ENCODE data around the gene MST1. TPM values are rescaled to one million over a fixed set of nuclear protein-coding genes. Genes with fewer than 3 reads are reported as not detected.

MST1 gene
- total RNA-seq, 4 donors from 2014 or later = 2.3 to 12.2 (median 2.7) TPM

DNA sequence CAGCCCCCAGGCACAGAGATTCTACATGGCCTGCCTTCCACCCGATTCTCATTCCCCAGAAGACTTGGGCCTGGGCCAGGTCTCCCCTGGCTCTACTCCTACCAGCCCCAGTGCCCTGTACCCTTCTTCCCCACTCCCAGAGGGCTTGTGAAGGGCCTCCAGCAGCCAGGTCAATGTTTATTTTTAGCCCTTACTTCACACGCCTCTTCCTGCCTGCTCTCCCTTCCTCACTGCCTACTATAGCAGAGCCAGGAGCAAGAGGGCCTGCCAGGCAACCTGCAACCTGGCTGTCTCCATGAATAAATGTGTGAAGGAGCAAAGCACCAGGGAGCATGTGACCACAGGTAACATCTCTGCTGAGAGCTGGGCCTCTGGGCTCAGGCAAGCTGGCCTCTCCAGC is 41.5 kb downstream of the MST1 start:
- H3K9me3 ChIP-seq = no peaks in the 10 kb centered on the region
- intact Hi-C loops (cut with DNase I) = no loop called here

DNA sequence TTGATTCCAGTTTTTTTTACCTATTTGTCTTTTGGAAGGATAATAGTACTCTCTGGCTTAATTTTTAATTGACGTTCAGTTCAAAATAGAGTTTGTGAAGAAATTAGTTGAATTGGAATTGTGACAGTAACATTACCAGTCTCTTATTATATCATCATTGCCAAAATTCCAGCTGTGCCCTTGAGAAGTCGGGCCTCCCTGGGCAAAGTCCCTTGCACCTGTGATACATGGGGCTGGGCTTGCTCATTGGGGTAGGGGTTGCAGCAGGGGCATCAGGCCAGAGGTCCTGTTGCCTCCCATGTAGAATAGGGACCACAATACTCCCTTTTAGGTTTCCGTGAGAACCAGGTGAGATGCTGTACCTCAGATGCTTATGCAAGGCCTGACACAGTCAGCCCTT is 43.0 kb downstream of the MST1 start:
- no peak overlapping the region for H3K27ac ChIP-seq
- H3K36me3 ChIP-seq = no peaks in the 10 kb centered on the region
- intact Hi-C loops (cut with DNase I) = no loop called here
- no peaks in the 10 kb centered on the region for H3K4me1 ChIP-seq
- no peak overlapping the region for H3K4me3 ChIP-seq
- H3K27me3 ChIP-seq = no peaks in the 10 kb centered on the region
- no peaks in the 10 kb centered on the region for H3K9me3 ChIP-seq
- no peak for DNase-seq
- no peak for TF ChIP-seq CTCF (IDR thresholded peaks at IDR 0.05)
- no peak for TF ChIP-seq POLR2A (IDR thresholded peaks at IDR 0.05)
- WGBS, 2 donors = 90 to 94% methylated on average over 2 to 3 of the region's 3 CpGs

More for the DNA sequence above, 41.5 kb downstream of the MST1 start:
- DNase-seq = no peak
- 82 to 91% methylated on average over 1 to 2 of the region's 2 CpGs for WGBS, 2 donors
- TF ChIP-seq CTCF (IDR thresholded peaks at IDR 0.05) (no peak), POLR2A (IDR thresholded peaks at IDR 0.05) (no peak)
- Histone ChIP-seq H3K27me3 (no peaks in the 10 kb centered on the region), H3K27ac (no peak overlapping the region), H3K36me3 (no peaks in the 10 kb centered on the region), H3K4me1 (no peaks in the 10 kb centered on the region), H3K4me3 (no peak overlapping the region)

- H3K4me3 ChIP-seq = no peak overlapping the region
- H3K27me3 ChIP-seq = no peaks in the 10 kb centered on the region
- TF ChIP-seq POLR2A (IDR thresholded peaks at IDR 0.05) (no peak), CTCF (IDR thresholded peaks at IDR 0.05) (no peak)
- no peaks in the 10 kb centered on the region for H3K9me3 ChIP-seq
- H3K36me3 ChIP-seq = no peaks in the 10 kb centered on the region
- H3K27ac ChIP-seq = no peak overlapping the region
- DNase-seq = no peak
- intact Hi-C loops (cut with DNase I) = no loop called here
- WGBS, 2 donors = 83 to 90% methylated on average over 7 to 8 of the region's 8 CpGs
- no peaks in the 10 kb centered on the region for H3K4me1 ChIP-seq
Measured at GRCh38 chr3:49644684-49645083, 44.6 kb downstream of the MST1 start.

- TF ChIP-seq POLR2A (IDR thresholded peaks at IDR 0.05) (no peak), CTCF (IDR thresholded peaks at IDR 0.05) (no peak)
- Histone ChIP-seq H3K4me1 (peaks cover 0 to 8% (median 0%) of the 10 kb centered on the region in 3 donors), H3K9me3 (no peaks in the 10 kb centered on the region), H3K4me3 (no peak overlapping the region), H3K36me3 (no peaks in the 10 kb centered on the region), H3K27ac (no peak overlapping the region), H3K27me3 (no peaks in the 10 kb centered on the region)
- WGBS, 2 donors = 50 to 74% methylated on average over 3 to 4 of the region's 9 CpGs
- DNase-seq = no peak
- intact Hi-C loops (cut with DNase I) = no loop called here
Measured at GRCh38 chr3:49642708-49643145, 46.5 kb downstream of the MST1 start.

- intact Hi-C loops (cut with DNase I) = no loop called here
- no peak for DNase-seq
- TF ChIP-seq POLR2A (IDR thresholded peaks at IDR 0.05) (no peak), CTCF (IDR thresholded peaks at IDR 0.05) (no peak)
- Histone ChIP-seq H3K4me1 (peaks cover 0 to 8% (median 0%) of the 10 kb centered on the region in 3 donors), H3K4me3 (no peak overlapping the region), H3K27ac (no peak overlapping the region), H3K27me3 (no peaks in the 10 kb centered on the region), H3K9me3 (no peaks in the 10 kb centered on the region), H3K36me3 (no peaks in the 10 kb centered on the region)
- 100% methylated on average over 1 of the region's 14 CpGs; no CpG with 5 or more reads in 1 of the 2 donors for WGBS, 2 donors
Measured at GRCh38 chr3:49641921-49642707, 47.2 kb downstream of the MST1 start.

Measured in esophagus squamous epithelium (tissue), 5 donors.